ENCODE results near the gene SUCLA2.
"Not testable (repeated sequence)": the region's sequence is repeated elsewhere in the genome, so short reads cannot be mapped to it uniquely, and the experiment has no call there.

Gene SUCLA2

GRCh38 chr13:47991859-47992258 is 9.2 kb downstream of the SUCLA2 start:
- DNase-seq (ENCODE audit: low read depth) = no peak

- no peak for DNase-seq (ENCODE audit: low read depth)
These were observed 10.1 kb downstream of the SUCLA2 start for GRCh38 chr13:47990920-47991466.

GRCh38 chr13:47990427-47990826 is 10.6 kb downstream of the SUCLA2 start:
- no peak for DNase-seq (ENCODE audit: low read depth)

GRCh38 chr13:47983070-47983469 is 18.0 kb downstream of the SUCLA2 start:
- no peak for DNase-seq (ENCODE audit: low read depth)

- DNase-seq (ENCODE audit: low read depth) = no peak
These were observed 24.7 kb downstream of the SUCLA2 start for GRCh38 chr13:47976325-47976724.

- DNase-seq (ENCODE audit: low read depth) = no peak
These were observed 36.2 kb downstream of the SUCLA2 start for GRCh38 chr13:47964863-47965262.

GRCh38 chr13:47962237-47962636 is 38.8 kb downstream of the SUCLA2 start:
- DNase-seq (ENCODE audit: low read depth) = no peak

- DNase-seq (ENCODE audit: low read depth) = no peak
These were observed 41.4 kb downstream of the SUCLA2 start for GRCh38 chr13:47959468-47960247.

- no peak for DNase-seq (ENCODE audit: low read depth)
These were observed 44.0 kb downstream of the SUCLA2 start for GRCh38 chr13:47957073-47957472.

GRCh38 chr13:47955836-47956235 is 45.2 kb downstream of the SUCLA2 start:
- DNase-seq (ENCODE audit: low read depth) = no peak

GRCh38 chr13:47949799-47950198 is 51.3 kb downstream of the SUCLA2 start:
- no peak for DNase-seq (ENCODE audit: low read depth)

- DNase-seq (ENCODE audit: low read depth) = no peak
These were observed 55.3 kb downstream of the SUCLA2 start for GRCh38 chr13:47945738-47946137.

- not testable (repeated sequence) for DNase-seq (ENCODE audit: low read depth)
These were observed 55.9 kb downstream of the SUCLA2 start for GRCh38 chr13:47945146-47945545.

GRCh38 chr13:47934371-47934770 is 66.7 kb downstream of the SUCLA2 start:
- no peak for DNase-seq (ENCODE audit: low read depth)

- no peak for DNase-seq (ENCODE audit: low read depth)
These were observed 67.8 kb downstream of the SUCLA2 start for GRCh38 chr13:47932950-47933923.

GRCh38 chr13:47930649-47931165 is 70.4 kb downstream of the SUCLA2 start:
- no peak for DNase-seq (ENCODE audit: low read depth)

GRCh38 chr13:47929156-47929555 is 71.9 kb downstream of the SUCLA2 start:
- no peak for DNase-seq (ENCODE audit: low read depth)

- DNase-seq (ENCODE audit: low read depth) = no peak
These were observed 84.0 kb downstream of the SUCLA2 start for GRCh38 chr13:47917022-47917574.

- peak; percentile 2 for DNase-seq (ENCODE audit: low read depth)
These were observed 92.7 kb downstream of the SUCLA2 start for GRCh38 chr13:47908197-47908902.

- DNase-seq (ENCODE audit: low read depth) = no peak
These were observed 96.2 kb downstream of the SUCLA2 start for GRCh38 chr13:47904891-47905290.

GRCh38 chr13:47904241-47904640 is 96.8 kb downstream of the SUCLA2 start:
- no peak for DNase-seq (ENCODE audit: low read depth)

All from CMK (cell line).